ENCODE data around the gene VAPA.

The VAPA gene

DNA sequence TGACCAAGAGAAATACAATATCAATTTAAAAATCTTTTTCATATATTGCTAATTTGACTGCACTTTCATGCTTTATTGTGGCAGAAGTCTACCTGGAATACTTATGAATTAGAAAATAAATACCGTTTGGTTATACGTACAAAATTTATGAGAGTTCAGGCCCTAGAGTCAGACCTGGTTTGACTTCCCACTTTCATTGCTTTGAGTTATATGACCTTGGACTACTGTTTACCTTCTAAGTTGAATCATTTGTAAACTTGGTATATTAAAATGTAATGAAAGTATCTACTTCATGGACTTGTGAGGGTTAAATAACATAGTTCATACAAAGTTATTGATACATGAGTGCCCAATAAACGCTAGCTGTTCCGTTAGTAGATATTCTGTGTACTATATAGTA, 12.0 kb downstream of the VAPA start:
- H3K27ac Mint-ChIP-seq, result no peak overlapping the region
- H3K27me3 Mint-ChIP-seq, result no peaks in the 10 kb centered on the region
- ATAC-seq (replicated peaks) (no peak), DNase-seq (no peak)
- peaks cover 32 to 43% of the 10 kb centered on the region in 2 donors for H3K4me1 Mint-ChIP-seq (ENCODE audit: low read depth in 2 of 2)
- peak overlapping the region in 1 of 2 donors; percentile 7 for H3K4me3 Mint-ChIP-seq
- H3K9me3 Mint-ChIP-seq, result no peaks in the 10 kb centered on the region
- peaks cover 4% of the 10 kb centered on the region for H3K36me3 Mint-ChIP-seq (ENCODE audit: insufficient read depth)

DNA sequence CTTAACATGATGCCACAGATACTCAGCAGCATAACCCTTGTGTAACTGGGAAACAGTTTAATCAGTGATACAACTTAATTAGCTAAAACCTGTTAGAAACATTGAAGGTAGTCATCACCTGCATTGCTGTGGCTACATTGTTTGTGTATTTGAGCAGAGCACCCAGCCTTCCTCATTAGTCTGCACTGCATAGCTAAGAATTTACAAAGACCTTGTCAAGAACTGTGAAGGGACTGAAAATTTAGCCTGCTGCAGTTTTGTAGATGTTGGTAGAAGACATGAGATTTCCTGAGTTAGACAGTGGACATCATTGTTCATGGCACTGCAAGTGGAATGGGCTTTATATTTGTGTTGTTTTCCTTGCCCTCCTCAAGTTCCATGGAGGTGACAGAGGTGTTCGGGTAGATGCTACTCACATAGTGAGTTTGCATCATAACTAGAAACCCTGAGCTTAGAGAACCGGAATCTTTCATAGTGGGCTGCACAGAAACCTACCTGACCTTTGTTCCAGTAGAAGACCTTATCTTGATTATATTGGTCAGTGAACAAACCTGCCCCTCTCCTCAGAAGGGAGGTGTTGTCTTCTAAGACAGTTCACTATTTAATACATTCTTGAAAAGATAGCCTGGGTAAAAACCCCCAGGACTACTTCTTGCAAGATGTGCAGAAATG, 12.5 kb downstream of the VAPA start:
- Mint-ChIP-seq H3K36me3 (ENCODE audit: insufficient read depth) (peaks cover 4% of the 10 kb centered on the region), H3K4me3 (peak overlapping the region in 1 of 2 donors; percentile 7)

DNA sequence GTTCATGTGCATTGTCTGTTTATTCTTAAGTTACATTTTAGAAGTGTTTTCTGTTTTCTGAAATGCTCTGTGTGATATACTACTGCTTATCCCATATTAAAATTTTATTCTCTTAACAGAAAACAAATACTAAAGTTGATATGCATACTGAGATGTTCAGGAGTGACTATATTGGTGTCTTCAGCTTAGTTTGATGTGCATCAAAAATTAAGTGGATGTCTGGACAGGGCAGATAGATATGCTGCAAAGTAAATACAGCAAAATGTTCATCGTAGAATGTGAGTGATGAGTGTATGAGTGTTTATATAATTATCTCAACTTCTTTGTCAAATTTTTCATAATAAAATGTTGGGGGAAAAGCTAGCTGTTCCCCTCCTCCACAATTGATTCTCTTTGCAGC, 13.2 kb downstream of the VAPA start:
- DNase-seq, result no peak
- H3K27ac Mint-ChIP-seq, result peak overlapping the region in 1 of 2 donors; percentile 22

More for the DNA sequence above, 12.5 kb downstream of the VAPA start:
- Mint-ChIP-seq H3K27ac (peak overlapping the region in 1 of 2 donors; percentile 22), H3K27me3 (no peaks in the 10 kb centered on the region), H3K4me1 (ENCODE audit: low read depth in 2 of 2) (peaks cover 32 to 47% of the 10 kb centered on the region in 2 donors), H3K9me3 (no peaks in the 10 kb centered on the region)
- ATAC-seq (replicated peaks) (no peak), DNase-seq (no peak)

DNA sequence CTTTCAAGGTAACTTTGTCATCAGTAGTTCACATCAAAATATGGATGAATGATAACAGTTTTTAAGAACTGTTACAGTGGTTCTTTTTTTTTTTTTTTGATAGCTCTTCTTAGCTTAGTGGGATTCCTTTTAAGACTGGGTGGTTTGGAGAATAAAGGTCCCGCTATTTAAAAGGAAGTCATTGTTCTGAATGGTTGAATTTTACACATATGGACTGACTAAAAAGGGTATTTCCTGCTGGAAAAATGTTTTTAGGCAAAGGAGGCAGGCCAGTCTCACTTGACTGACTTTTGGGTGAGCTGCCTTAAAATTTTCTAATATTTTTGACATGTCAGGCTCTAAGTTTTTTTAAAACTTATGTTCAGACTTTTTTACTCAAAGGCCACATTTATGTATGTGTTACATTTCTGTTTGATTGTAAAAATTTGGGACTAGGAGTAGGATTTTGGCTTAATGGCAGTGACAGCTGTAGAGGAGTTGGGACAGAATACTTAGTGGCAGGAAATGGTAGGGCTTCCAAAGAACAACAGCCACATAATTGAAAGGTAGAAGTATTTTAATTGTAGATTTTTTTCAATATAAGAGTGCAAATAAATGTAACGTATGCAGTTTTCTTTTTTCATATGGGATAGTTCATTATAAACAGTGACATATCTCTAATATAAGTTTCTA, 13.7 kb downstream of the VAPA start:
- Mint-ChIP-seq H3K4me3 (peak overlapping the region; percentile 31 to 45), H3K36me3 (ENCODE audit: insufficient read depth) (peaks cover 6% of the 10 kb centered on the region), H3K27me3 (no peaks in the 10 kb centered on the region), H3K27ac (peak overlapping the region in 1 of 2 donors; percentile 22), H3K9me3 (no peaks in the 10 kb centered on the region), H3K4me1 (ENCODE audit: low read depth in 2 of 2) (peaks cover 34 to 52% of the 10 kb centered on the region in 2 donors)
- DNase-seq (no peak), ATAC-seq (replicated peaks) (no peak)

More for the DNA sequence above, 13.2 kb downstream of the VAPA start:
- Mint-ChIP-seq H3K4me3 (peak overlapping the region; percentile 31 to 45), H3K4me1 (ENCODE audit: low read depth in 2 of 2) (peaks cover 34 to 47% of the 10 kb centered on the region in 2 donors), H3K9me3 (no peaks in the 10 kb centered on the region), H3K27me3 (no peaks in the 10 kb centered on the region), H3K36me3 (ENCODE audit: insufficient read depth) (peaks cover 4% of the 10 kb centered on the region)
- no peak for ATAC-seq (replicated peaks)

DNA sequence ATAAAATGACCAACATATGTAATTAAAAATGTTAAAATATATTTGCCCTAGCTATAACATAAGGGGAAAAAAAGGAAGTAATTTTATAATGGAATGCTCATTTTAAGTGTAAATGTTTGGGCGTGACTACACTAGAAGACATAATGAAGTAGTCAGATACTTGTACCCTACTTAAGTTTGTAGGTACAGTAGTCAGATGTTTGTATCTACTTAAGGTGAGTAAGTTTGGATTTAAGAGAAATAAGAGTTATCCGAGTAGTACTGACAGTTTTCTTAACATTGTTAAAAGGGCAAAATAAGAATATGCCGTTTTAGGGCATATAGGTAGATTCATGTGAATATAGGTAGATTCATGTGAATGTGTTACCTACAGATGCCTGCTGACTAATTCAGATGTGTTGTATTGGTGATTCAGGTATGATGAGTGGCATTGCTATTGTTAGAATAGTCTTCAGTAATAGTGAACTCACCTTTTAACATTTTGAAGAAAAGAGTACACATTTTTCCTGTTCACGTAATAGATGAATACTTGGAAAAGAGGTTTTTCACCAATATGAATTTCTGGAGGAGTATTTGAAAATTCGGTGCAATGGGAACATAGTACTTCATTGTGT, 14.9 kb downstream of the VAPA start:
- H3K27me3 Mint-ChIP-seq, result no peaks in the 10 kb centered on the region
- peak overlapping the region in 1 of 2 donors; percentile 47 for H3K4me3 Mint-ChIP-seq
- peak overlapping the region in 1 of 2 donors; percentile 28 for H3K27ac Mint-ChIP-seq
- ATAC-seq (replicated peaks) (no peak), DNase-seq (no peak)
- H3K4me1 Mint-ChIP-seq (ENCODE audit: low read depth in 2 of 2), result peaks cover 38 to 57% of the 10 kb centered on the region in 2 donors
- no peaks in the 10 kb centered on the region for H3K9me3 Mint-ChIP-seq
- peaks cover 15% of the 10 kb centered on the region for H3K36me3 Mint-ChIP-seq (ENCODE audit: insufficient read depth)

DNA sequence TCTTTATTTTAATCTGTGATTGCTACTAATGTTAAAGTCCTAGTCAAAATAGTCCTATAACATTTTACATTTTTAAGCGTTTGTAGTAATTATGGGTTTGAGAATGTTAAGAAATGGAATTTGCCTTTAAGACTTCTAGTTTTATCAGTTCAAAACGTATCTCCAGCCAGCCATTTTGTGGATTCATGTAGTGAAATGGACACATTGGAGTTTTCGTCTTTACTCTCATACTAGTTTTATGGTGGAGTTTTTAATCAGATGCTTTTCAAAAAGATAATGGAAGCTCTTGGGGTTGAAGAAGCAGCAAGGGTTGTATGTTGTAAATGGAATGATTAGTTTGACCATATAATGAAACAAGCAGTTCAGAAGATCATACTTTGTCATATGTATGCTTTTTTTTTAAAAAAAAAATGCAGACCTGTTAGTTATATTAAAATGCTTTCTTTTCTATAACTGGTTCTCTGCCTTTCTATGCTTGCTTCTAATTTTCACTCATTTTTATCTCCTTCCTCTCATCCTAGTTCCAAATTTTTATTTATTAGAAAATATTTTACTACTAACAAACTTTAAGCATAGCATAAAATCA, 16.6 kb downstream of the VAPA start:
- no peaks in the 10 kb centered on the region for H3K27me3 Mint-ChIP-seq
- no peak for ATAC-seq (replicated peaks)

DNA sequence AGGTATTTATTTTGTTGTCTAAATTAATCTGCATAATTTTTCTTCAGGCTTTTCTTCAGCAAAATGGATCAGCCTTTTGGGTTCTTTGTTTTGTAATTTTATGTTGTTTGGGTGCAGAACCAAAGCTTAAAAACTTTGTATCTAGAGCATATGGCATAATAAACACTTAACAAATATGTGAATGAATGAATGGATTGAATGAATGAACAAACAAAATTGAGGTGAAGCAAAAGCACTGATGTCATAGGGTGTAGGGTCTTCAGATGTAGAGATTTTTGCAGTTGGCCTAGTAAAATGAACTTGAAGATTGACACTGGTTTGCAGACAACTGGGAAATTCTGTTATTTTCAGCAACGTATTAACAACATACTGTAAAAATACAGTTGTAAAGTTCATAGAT, 17.3 kb downstream of the VAPA start:
- H3K4me3 Mint-ChIP-seq, result no peak overlapping the region
- peaks cover 32 to 53% of the 10 kb centered on the region in 2 donors for H3K4me1 Mint-ChIP-seq (ENCODE audit: low read depth in 2 of 2)
- H3K27me3 Mint-ChIP-seq, result no peaks in the 10 kb centered on the region
- ATAC-seq (replicated peaks) (no peak), DNase-seq (no peak)
- H3K27ac Mint-ChIP-seq, result no peak overlapping the region
- H3K9me3 Mint-ChIP-seq, result no peaks in the 10 kb centered on the region
- H3K36me3 Mint-ChIP-seq (ENCODE audit: insufficient read depth), result peaks cover 36% of the 10 kb centered on the region

More for the DNA sequence above, 16.6 kb downstream of the VAPA start:
- H3K4me1 Mint-ChIP-seq (ENCODE audit: low read depth in 2 of 2), result peaks cover 32 to 54% of the 10 kb centered on the region in 2 donors
- H3K4me3 Mint-ChIP-seq, result no peak overlapping the region
- DNase-seq, result no peak
- peak overlapping the region in 1 of 2 donors; percentile 41 for H3K27ac Mint-ChIP-seq
- H3K9me3 Mint-ChIP-seq, result no peaks in the 10 kb centered on the region
- H3K36me3 Mint-ChIP-seq (ENCODE audit: insufficient read depth), result peaks cover 29% of the 10 kb centered on the region

DNA sequence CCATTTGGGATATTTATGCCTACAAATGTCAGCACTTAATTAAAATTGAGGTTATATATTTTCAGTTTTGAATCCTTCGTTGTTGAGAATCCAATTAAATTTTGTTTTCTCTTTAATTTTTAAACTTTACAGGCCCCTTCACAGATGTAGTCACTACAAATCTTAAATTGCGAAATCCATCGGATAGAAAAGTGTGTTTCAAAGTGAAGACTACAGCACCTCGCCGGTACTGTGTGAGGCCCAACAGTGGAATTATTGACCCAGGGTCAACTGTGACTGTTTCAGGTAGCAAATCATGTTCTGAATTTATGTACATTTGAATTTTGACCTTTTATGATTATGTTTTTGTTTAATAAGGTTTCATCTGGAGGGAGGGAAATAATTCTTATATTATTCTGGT, 17.9 kb downstream of the VAPA start:
- Mint-ChIP-seq H3K36me3 (ENCODE audit: insufficient read depth) (peaks cover 42% of the 10 kb centered on the region), H3K4me1 (ENCODE audit: low read depth in 2 of 2) (peaks cover 26 to 48% of the 10 kb centered on the region in 2 donors), H3K27ac (peak overlapping the region in 1 of 2 donors; percentile 2), H3K27me3 (no peaks in the 10 kb centered on the region), H3K9me3 (no peaks in the 10 kb centered on the region), H3K4me3 (no peak overlapping the region)
- no peak for DNase-seq
- no peak for ATAC-seq (replicated peaks)

DNA sequence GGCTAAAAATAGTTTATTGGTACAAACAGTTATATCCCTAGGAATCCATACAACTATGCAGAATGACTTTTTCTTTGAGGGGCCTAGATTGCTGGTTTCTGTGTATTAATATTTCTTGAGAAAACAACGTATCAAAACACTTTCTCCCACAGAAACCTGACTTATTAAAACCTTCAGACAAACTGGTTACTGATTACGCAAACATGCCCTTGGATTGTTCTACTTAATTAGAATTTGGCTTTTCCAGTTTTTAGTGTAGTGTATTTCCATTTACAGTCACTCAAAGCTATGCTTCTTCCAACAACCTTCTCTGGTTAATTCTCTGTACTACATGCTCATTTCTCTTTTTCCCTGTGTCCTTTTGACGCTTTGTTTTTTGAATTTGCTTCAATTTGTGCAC, 20.0 kb downstream of the VAPA start:
- no peak for ATAC-seq (replicated peaks)
- peaks cover 60% of the 10 kb centered on the region for H3K36me3 Mint-ChIP-seq (ENCODE audit: insufficient read depth)

DNA sequence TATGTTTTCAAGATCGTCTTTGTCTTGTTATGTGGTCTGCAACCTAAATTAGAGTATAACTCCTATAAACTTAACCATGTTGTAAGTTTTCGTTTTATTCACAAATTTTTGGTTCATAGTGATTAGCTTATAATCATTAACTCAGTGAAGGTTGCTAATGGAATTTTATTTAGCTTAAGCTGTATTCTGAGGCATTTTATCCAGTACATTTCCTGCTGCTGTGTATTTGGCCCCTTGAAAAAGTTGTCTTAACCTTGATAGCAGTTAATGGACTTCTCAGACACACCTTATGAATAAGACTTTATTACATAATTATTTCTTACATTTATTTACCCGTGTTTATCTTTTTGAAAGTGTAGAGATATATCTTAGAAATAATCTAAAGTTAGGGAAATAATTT, 20.5 kb downstream of the VAPA start:
- ATAC-seq (replicated peaks) (no peak), DNase-seq (no peak)
- Mint-ChIP-seq H3K27ac (no peak overlapping the region), H3K4me3 (no peak overlapping the region), H3K36me3 (ENCODE audit: insufficient read depth) (peaks cover 64% of the 10 kb centered on the region), H3K27me3 (no peaks in the 10 kb centered on the region), H3K4me1 (ENCODE audit: low read depth in 2 of 2) (peaks cover 15 to 25% of the 10 kb centered on the region in 2 donors), H3K9me3 (no peaks in the 10 kb centered on the region)

More for the DNA sequence above, 20.0 kb downstream of the VAPA start:
- no peak overlapping the region for H3K27ac Mint-ChIP-seq
- no peak for DNase-seq
- H3K27me3 Mint-ChIP-seq, result no peaks in the 10 kb centered on the region
- peaks cover 16 to 29% of the 10 kb centered on the region in 2 donors for H3K4me1 Mint-ChIP-seq (ENCODE audit: low read depth in 2 of 2)
- H3K9me3 Mint-ChIP-seq, result no peaks in the 10 kb centered on the region
- no peak overlapping the region for H3K4me3 Mint-ChIP-seq

DNA sequence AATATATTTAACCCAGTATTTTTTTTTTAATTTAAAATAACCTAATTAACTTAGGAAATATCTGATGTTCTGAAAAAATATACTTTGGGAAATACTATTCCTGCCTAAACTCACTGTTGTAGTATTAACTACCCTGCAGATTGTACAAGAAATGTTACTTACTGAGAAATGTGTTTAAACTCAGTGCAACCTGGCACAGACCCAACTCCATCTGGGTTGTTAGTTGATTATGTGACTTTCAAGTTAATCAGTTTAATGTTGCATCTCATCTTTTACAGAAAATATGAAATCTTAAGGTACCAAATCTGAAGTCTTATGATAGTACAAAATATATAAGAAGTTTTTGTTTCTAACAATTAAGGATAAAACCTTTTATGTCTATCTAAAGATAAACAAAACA, 27.3 kb downstream of the VAPA start:
- no peak for ATAC-seq (replicated peaks)
- Mint-ChIP-seq H3K27me3 (no peaks in the 10 kb centered on the region), H3K27ac (peak overlapping the region in 1 of 2 donors; percentile 55), H3K4me3 (no peak overlapping the region), H3K4me1 (ENCODE audit: low read depth in 2 of 2) (peaks cover 3 to 19% of the 10 kb centered on the region in 2 donors), H3K36me3 (ENCODE audit: insufficient read depth) (peaks cover 83% of the 10 kb centered on the region), H3K9me3 (no peaks in the 10 kb centered on the region)
- DNase-seq, result no peak

DNA sequence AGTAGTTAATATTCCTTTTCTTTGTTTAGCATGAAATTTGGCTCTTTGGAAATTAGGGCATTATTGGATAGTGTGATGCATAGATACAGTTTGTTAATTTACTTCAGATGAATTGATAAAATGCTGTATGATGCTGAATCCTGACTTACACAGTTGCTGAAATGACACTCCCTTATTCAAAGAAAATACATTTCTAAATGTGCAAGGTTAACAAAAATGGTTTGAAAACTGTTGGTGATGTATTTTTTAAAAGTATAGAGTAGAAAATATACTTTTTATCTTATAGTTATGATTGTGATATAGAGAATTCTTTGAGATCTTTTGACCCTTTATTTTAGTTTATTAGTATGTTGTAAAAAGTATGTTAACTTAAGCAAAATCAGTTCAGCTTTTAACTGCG, 27.8 kb downstream of the VAPA start:
- no peak for ATAC-seq (replicated peaks)
- H3K4me3 Mint-ChIP-seq, result no peak overlapping the region
- no peak overlapping the region for H3K27ac Mint-ChIP-seq
- no peak for DNase-seq
- H3K27me3 Mint-ChIP-seq, result no peaks in the 10 kb centered on the region
- H3K9me3 Mint-ChIP-seq, result no peaks in the 10 kb centered on the region
- peaks cover 3 to 19% of the 10 kb centered on the region in 2 donors for H3K4me1 Mint-ChIP-seq (ENCODE audit: low read depth in 2 of 2)
- H3K36me3 Mint-ChIP-seq (ENCODE audit: insufficient read depth), result peaks cover 83% of the 10 kb centered on the region

DNA sequence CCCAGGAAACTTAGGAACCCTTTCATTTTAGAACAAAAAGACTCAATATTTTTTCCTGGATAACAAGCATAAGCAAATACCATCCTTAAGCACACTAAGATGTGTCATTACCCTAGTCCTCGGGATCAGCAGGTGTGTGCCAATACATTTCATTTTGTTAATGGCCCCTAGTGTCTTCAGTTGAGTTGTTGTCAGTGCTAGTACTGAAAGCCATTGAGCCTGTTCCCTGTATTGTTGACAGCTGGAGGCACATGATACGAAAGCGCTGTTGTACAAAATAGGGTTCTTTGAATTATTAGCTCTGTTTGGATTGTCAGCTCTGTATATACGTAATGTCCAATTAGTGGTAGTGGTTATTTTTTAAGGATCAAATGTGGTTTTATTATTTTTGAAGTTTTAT, 29.5 kb downstream of the VAPA start:
- peaks cover 76% of the 10 kb centered on the region for H3K36me3 Mint-ChIP-seq (ENCODE audit: insufficient read depth)
- no peaks in the 10 kb centered on the region for H3K27me3 Mint-ChIP-seq
- no peak overlapping the region for H3K4me3 Mint-ChIP-seq
- no peaks in the 10 kb centered on the region for H3K9me3 Mint-ChIP-seq
- peaks cover 3 to 19% of the 10 kb centered on the region in 2 donors for H3K4me1 Mint-ChIP-seq (ENCODE audit: low read depth in 2 of 2)
- H3K27ac Mint-ChIP-seq, result no peak overlapping the region
- ATAC-seq (replicated peaks) (no peak), DNase-seq (no peak)
